ENCODE measurements around the gene TMEM204. TPM values are rescaled to one million over a fixed set of nuclear protein-coding genes. Genes with fewer than 3 reads are reported as not detected.

The TMEM204 gene
- polyA plus RNA-seq, 3 donors: 15.9 to 23.6 (median 22.6) TPM

DNA sequence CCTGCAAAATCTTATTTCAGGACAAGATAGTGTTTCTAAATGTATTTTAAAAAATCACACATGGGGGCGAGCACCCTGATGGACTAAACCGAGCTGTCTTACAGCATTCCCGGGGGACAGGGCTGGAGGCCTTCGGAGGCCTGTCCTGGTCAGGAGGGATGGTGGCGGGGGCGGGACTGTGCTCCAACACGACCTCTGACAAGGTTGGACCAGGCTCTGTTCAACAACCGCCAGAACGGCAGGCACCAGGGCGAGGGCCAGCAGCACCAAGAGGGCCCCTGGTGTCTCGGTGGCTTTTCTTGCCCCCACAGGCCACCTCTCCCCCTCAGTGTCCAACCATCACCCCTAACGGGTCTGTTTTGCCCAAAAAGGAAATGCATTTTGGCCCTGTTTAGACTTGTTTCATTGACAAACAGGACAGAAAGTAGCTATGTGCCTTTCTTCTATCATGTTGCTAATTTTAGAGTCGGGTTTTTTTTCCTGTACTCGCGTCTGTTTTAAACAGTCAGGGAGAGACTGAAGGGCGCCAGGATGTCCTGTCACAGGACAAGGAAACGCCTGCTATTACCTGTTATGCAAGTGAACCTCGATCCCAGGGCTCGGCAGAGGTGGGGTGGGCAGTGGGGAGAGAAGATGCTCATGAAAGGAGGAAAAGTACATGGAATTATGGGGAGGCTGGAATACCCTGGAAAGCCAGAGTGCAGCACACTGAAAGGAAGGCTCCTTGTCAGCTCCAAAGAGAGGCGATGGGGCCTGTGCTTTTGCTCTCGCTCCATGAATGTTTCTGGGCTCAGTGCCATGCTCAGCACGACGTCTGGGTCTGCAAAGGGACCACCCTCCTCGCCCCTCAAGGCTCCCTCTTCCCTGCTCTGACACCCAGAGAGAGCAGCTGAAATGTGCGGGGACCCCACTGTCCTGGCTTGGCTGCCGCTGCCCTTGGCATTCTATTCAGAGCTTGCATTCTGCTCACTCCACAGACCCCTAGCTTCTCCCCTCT, 11.9 kb downstream of the TMEM204 start:
- DNase-seq (ENCODE audit: extremely low read depth in 1 of 11, low read depth in 9 of 11, low spot score in 4 of 11): no peak

GRCh38 chr16:1546430-1546829, 13.0 kb downstream of the TMEM204 start:
- DNase-seq (ENCODE audit: extremely low read depth in 1 of 11, low read depth in 9 of 11, low spot score in 4 of 11): no peak

DNA sequence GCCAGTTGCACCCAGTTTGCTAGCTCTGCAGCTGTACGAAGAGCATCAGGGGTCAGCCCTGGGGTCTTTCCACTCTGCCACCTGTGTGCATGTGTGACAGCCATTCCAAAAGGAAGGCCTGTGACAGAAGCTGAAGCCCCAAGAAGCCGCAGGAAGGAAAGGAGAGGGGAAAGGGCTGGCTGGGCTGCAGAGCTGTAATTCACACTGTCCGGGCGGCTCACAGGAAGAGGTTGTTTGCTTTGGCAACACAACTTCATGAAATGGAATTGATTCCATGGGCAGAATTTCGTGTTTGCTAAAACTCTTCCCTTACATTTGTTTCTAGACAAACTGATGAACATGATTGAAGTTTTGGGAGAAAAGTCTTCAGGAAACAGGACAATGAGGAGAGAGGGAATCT, 14.8 kb downstream of the TMEM204 start:
- DNase-seq (ENCODE audit: extremely low read depth in 1 of 11, low read depth in 9 of 11, low spot score in 4 of 11): no peak

DNA sequence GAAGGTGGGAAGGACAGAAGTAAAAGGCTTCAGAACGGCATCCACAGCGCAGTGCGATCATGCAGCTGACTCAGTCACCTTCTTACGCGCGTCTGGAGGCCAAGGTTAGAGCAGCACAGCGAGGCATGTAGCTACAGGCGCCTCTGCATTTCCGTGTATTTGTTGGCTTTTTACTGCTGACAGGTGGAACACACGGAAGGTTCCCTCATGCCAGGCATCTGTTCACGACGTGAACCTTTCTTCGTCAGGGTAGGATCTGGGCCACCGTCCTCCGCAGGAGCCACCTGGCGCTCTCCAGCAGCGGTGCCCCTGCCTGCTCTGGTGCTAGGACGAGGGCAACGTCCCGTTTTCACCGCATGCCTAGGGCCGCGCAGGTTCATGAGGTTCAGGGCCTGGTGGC, 15.3 kb downstream of the TMEM204 start:
- DNase-seq (ENCODE audit: extremely low read depth in 1 of 11, low read depth in 9 of 11, low spot score in 4 of 11): no peak

GRCh38 chr16:1550069-1550468, 16.6 kb downstream of the TMEM204 start:
- no peak for DNase-seq (ENCODE audit: extremely low read depth in 1 of 11, low read depth in 9 of 11, low spot score in 4 of 11)

- DNase-seq (ENCODE audit: extremely low read depth in 1 of 11, low read depth in 9 of 11, low spot score in 4 of 11): no peak
Observed at GRCh38 chr16:1550696-1551095, 17.2 kb downstream of the TMEM204 start.

- DNase-seq (ENCODE audit: extremely low read depth in 1 of 11, low read depth in 9 of 11, low spot score in 4 of 11): no peak
Observed at GRCh38 chr16:1551166-1551565, 17.7 kb downstream of the TMEM204 start.

DNA sequence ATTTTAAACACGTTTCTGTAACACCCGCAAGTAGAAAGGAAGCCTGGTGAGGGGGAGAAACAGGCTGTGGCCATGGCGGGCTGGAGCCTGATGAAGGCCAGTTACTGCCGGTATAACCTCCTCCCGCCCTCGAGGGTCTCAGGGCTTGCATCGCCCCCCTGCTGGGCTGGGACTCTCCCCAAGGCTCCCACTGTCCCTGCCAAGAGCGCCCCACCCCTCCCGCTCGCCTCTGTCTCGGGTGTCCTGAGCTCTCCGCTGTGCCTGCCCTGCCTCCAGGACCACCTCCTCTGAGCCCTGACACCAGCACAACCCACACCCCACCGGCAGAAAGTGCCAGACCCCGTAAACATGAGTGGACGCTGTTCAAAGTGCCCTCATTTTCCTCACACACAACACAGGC, 18.7 kb downstream of the TMEM204 start:
- DNase-seq (ENCODE audit: extremely low read depth in 1 of 11, low read depth in 9 of 11, low spot score in 4 of 11): no peak

GRCh38 chr16:1553946-1554825, 20.7 kb downstream of the TMEM204 start:
- DNase-seq (ENCODE audit: extremely low read depth in 1 of 11, low read depth in 9 of 11, low spot score in 4 of 11): no peak

GRCh38 chr16:1554826-1555445, 21.5 kb downstream of the TMEM204 start:
- DNase-seq (ENCODE audit: extremely low read depth in 1 of 11, low read depth in 9 of 11, low spot score in 4 of 11): no peak

DNA sequence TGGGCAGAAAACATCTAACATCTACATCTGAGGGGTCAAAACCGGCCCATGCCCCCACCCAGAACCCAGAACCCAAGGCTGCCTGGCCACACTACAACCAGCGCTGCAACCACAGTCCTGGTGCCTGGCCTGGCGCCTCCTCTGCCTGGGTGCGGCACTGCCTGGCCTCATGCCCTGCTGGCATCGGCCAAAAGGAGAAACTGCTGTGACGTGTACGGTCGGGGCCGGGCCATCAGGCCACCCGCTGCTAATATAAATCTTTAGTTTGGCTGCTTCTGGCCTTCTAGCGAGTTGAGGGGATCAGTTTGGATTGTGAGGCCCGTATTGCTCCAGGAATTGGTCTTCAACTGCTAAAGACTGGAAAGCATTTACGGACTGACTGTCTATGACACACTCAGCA, 22.8 kb downstream of the TMEM204 start:
- no peak for DNase-seq (ENCODE audit: extremely low read depth in 1 of 11, low read depth in 9 of 11, low spot score in 4 of 11)

DNA sequence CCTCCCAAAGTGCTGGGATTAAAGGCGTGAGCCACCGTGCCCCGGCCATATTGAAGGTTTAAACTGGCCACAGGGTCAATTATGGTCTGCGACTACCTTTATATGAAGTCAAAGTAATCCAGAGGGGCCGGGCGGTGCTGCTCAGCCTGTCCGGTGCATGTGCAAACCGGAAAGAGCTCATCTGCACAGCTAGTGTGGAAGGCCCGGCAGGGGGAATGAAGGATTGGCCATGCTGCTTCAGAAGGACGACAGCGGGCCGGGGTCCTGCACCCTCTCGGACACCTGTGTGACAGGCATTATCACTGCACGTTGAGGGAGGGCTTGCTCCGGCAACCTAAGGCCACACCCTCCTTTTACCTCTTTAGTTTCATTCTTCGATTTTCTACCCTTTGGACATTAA, 23.6 kb downstream of the TMEM204 start:
- DNase-seq (ENCODE audit: extremely low read depth in 1 of 11, low read depth in 9 of 11, low spot score in 4 of 11): no peak

DNA sequence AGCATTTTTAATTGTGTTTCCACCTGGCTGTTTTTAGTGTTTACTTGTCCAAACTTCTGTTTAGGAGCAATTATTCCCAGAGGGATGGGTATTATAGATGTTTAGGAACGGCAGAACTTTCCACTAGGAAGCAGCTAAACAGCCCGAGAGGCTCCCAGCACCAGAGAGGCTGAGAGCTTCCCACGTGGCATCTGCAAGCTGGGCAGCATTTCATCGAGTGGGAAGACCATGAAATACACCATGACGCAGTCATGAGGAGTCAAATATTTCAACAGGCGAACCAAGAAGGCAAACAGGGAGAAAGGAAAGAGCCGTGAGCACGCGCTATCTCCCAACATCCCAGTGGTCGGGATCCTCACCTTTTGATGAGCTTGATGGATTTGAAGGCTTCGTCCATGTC, 24.1 kb downstream of the TMEM204 start:
- DNase-seq (ENCODE audit: extremely low read depth in 1 of 11, low read depth in 9 of 11, low spot score in 4 of 11): no peak

DNA sequence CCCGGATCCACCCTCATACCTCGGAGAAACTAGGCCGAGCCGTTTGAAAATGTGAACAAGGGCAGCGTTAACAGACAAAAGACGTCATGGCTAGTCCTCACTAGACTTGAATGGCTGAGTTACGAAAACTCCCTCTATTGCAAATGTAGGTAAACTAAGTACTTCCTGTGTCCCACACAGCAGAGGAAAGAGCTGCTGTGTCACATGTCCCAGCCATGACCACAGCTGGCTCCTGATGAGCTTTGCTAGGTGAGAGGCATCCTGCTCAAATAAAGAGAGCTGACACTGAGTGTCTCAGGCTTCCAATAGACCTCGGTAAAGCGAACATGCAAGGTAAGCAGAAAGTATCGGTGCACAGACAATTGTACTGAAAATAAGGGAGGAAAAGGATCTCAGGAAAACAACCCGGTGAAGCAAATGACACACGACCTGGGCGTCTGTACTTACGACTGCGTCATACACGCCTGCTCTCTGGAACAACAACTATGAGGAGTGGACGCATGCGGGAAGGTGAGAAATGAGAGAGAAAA, 26.0 kb downstream of the TMEM204 start:
- no peak for DNase-seq (ENCODE audit: extremely low read depth in 1 of 11, low read depth in 9 of 11, low spot score in 4 of 11)

GRCh38 chr16:1560153-1560552, 26.7 kb downstream of the TMEM204 start:
- DNase-seq (ENCODE audit: extremely low read depth in 1 of 11, low read depth in 9 of 11, low spot score in 4 of 11): no peak

DNA sequence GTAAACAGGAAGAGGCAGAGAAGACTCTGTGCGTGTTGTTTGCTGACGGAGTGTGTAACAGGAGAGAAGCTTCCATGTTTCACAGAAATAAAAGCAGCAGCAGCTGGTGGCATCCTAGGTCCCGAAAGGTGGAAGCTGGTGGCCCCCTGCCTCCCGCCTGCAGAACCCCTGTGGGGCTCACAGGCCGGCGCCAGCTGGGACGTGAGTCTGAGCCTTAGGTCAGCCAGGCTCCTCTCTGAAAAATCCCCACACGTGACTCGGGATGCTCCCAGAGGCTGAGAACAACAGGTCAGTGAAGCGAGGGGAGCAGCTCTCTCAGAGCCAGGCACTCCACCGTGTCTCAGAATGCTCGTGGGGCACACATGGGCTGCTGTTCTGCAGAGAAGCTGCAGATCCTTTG, 27.4 kb downstream of the TMEM204 start:
- DNase-seq (ENCODE audit: extremely low read depth in 1 of 11, low read depth in 9 of 11, low spot score in 4 of 11): no peak

DNA sequence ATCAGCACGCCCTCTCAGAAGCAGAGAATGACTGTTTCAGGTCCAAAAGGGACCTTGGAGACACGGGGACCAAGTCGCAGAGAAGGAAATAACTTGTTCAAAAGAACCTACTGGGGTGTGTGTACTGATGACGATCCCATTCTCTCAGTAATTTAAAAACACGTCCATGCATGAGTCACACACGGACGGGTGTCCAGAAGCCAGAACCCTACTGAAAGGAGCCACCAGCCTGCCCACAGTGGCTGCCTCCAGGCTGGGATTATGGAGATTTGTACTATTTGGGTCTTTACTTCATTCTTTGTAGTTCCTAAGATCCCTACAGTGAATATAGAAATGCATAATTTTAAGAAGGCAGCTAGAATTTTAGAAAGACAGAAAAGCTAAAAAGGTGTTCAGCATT, 27.8 kb downstream of the TMEM204 start:
- no peak for DNase-seq (ENCODE audit: extremely low read depth in 1 of 11, low read depth in 9 of 11, low spot score in 4 of 11)

DNA sequence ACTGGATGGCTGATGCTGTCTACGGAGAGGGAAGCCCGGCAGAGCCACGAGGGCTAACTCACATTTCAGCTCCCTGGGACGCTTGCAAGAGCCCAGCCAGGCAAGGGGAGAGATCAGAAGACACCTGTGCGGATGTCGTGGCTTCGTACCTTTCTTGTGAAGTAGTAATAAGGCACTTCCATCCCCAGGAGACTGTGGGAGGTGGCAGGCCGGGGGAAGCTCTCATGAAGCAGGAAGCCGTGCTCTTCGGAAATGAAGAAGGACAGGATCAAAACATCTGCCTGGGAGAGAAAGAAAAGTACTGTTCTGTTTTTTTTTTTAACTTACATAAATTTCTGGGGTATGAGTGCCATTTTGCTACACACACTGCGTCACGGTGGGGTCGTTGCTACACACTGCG, 28.4 kb downstream of the TMEM204 start:
- no peak for DNase-seq (ENCODE audit: extremely low read depth in 1 of 11, low read depth in 9 of 11, low spot score in 4 of 11)

GRCh38 chr16:1563786-1564185, 30.3 kb downstream of the TMEM204 start:
- DNase-seq (ENCODE audit: extremely low read depth in 1 of 11, low read depth in 9 of 11, low spot score in 4 of 11): no peak

Measured in renal cortex interstitium (tissue), 11 donors.